A673 (cell line): ENCODE measurements around the gene ZSWIM2.

Experiments used
- CTCF ChIP-seq: fragments of 300-800, 200-600 bp; sonication (generic); conservative IDR thresholded peaks from 2 replicates; pipeline ENCODE4 v1.5.1; 2017; ENCODE audit warnings: low read depth, mild to moderate bottlenecking, antibody characterized with exemption, low read length, moderate library complexity, mixed read lengths
- EZH2 ChIP-seq: fragments of 200-600 bp; sonication (generic); IDR thresholded peaks from 2 replicates; pipeline ENCODE4 v1.6.1; 2017; ENCODE audit warnings: borderline replicate concordance, low read depth, mild to moderate bottlenecking, mixed read lengths, antibody characterized with exemption, low read length; ENCODE audit not compliant: poor library complexity, severe bottlenecking

- TF ChIP-seq CTCF (no peak), EZH2 (no peak)
These were observed 28.7 kb downstream of the ZSWIM2 start for GRCh38 chr2:186820303-186820702.
